ENCODE data around the gene LRRC8A. TPM values are rescaled to one million over a fixed set of nuclear protein-coding genes. Genes with fewer than 3 reads are reported as not detected.

LRRC8A gene
- total RNA-seq, 1 experiment from 2014 or later: 16.4 TPM

GRCh38 chr9:128838338-128838737 lies 43.6 kb upstream of the LRRC8A start:
- intact Hi-C loops (cut with micrococcal nuclease; ENCODE audit: unreplicated experiment): no loop called here
- ChIA-PET POLR2A (interaction anchor here (0.6 kb wide), 1 partner anchor 145 kb away, joined by 4 read pairs; no protein-coding TSS in a partner anchor), CTCF (no interaction called here)
- BruUV-seq (replicated peaks): no TSS peak
- H3K4me3 ChIP-seq (ENCODE audit: low read depth in 2 of 2, low read length in 2 of 2): no peak overlapping the region
- H3K27ac ChIP-seq (ENCODE audit: low read length): no peak overlapping the region
- DNase-seq (ENCODE audit: low read depth, low spot score) (no peak), ATAC-seq (no peak)
- no peaks in the 10 kb centered on the region for H3K4me1 ChIP-seq (ENCODE audit: control insufficient read depth, insufficient read depth, low read length)
- in situ Hi-C loops (cut with HindIII; ENCODE audit: low pct_unique_long_range_greater_than_20kb, low sequenced_read_pairs): no loop called here
- H3K9me3 ChIP-seq (ENCODE audit: control insufficient read depth, insufficient read depth, low read depth, low read length): no peaks in the 10 kb centered on the region
- no peak for TF ChIP-seq CTCF (IDR thresholded peaks at IDR 0.05)
- no peak for TF ChIP-seq POLR2AphosphoS5 (IDR thresholded peaks at IDR 0.05; ENCODE audit: low read depth, low read length)
- no peaks in the 10 kb centered on the region for H3K27me3 ChIP-seq (ENCODE audit: control insufficient read depth, insufficient read depth, low read length)
- H3K36me3 ChIP-seq (ENCODE audit: control insufficient read depth, insufficient read depth, low read length): no peaks in the 10 kb centered on the region

GRCh38 chr9:128840524-128840923 lies 41.4 kb upstream of the LRRC8A start:
- H3K4me3 ChIP-seq (ENCODE audit: low read depth in 2 of 2, low read length in 2 of 2): no peak overlapping the region
- no peaks in the 10 kb centered on the region for H3K27me3 ChIP-seq (ENCODE audit: control insufficient read depth, insufficient read depth, low read length)
- H3K36me3 ChIP-seq (ENCODE audit: control insufficient read depth, insufficient read depth, low read length): no peaks in the 10 kb centered on the region
- CTCF ChIA-PET: no interaction called here
- ATAC-seq (no peak), DNase-seq (ENCODE audit: low read depth, low spot score) (no peak)
- no peaks in the 10 kb centered on the region for H3K9me3 ChIP-seq (ENCODE audit: control insufficient read depth, insufficient read depth, low read depth, low read length)
- intact Hi-C loops (cut with micrococcal nuclease; ENCODE audit: unreplicated experiment): no loop called here
- in situ Hi-C loops (cut with HindIII; ENCODE audit: low pct_unique_long_range_greater_than_20kb, low sequenced_read_pairs): no loop called here
- BruUV-seq (replicated peaks): no TSS peak
- POLR2A ChIA-PET: no interaction called here
- TF ChIP-seq TCF7L2 (IDR thresholded peaks at IDR 0.05; ENCODE audit: low read depth, low read length) (no peak), POLR2AphosphoS5 (IDR thresholded peaks at IDR 0.05; ENCODE audit: low read depth, low read length) (no peak), REST (IDR thresholded peaks at IDR 0.05; ENCODE audit: insufficient read depth in 1 of 2, low read depth in 2 of 2, low read length in 1 of 2) (no peak), SIN3A (IDR thresholded peaks at IDR 0.05; ENCODE audit: borderline replicate concordance, insufficient read depth, low read depth, low read length) (no peak), CTCF (IDR thresholded peaks at IDR 0.05) (no peak)
- no peak overlapping the region for H3K27ac ChIP-seq (ENCODE audit: low read length)
- no peaks in the 10 kb centered on the region for H3K4me1 ChIP-seq (ENCODE audit: control insufficient read depth, insufficient read depth, low read length)
